Measurements from ENCODE around the gene ETF1. TPM values are rescaled to one million over a fixed set of nuclear protein-coding genes. Genes with fewer than 3 reads are reported as not detected.

Gene ETF1
- total RNA-seq, 4 donors from 2014 or later, result 39.8 to 66.6 (median 54.1) TPM

- no peaks in the 10 kb centered on the region for H3K9me3 ChIP-seq
- no peaks in the 10 kb centered on the region for H3K36me3 ChIP-seq
- H3K27me3 ChIP-seq, result peaks cover 33% of the 10 kb centered on the region
- 4% methylated on average over 40 of the region's 93 CpGs; no CpG with 5 or more reads in 1 of the 2 donors for WGBS, 2 donors (ENCODE audit: low coverage in 1 of 2)
- peak overlapping the region; percentile 42 to 77 (median 55) for H3K4me3 ChIP-seq
- intact Hi-C loops (cut with DNase I; ENCODE audit: low total_unique reads), result no loop called here
- no peak for TF ChIP-seq EP300 (IDR thresholded peaks at IDR 0.05; ENCODE audit: low read depth)
- no peak for TF ChIP-seq POLR2A (IDR thresholded peaks at IDR 0.05)
- TF ChIP-seq CTCF (IDR thresholded peaks at IDR 0.05), result no peak
- TF ChIP-seq POLR2AphosphoS5 (IDR thresholded peaks at IDR 0.05), result peak in 2 of 3 donors; percentile 42 to 51
- peak overlapping the region; percentile 44 to 72 (median 54) for H3K27ac ChIP-seq
- in situ Hi-C loops (cut with MboI; ENCODE audit: low pct_ligation_motif_present in 1 of 4, low pct_unique_long_range_greater_than_20kb in 1 of 4, low sequenced_read_pairs in 3 of 4), result no loop called here
- peaks cover 8 to 18% (median 17%) of the 10 kb centered on the region in 4 donors for H3K4me1 ChIP-seq
- DNase-seq, result peak; percentile 89
These were observed 51.1 kb downstream of the ETF1 start for GRCh38 chr5:138491669-138492559.

GRCh38 chr5:138491284-138491648 is 51.8 kb downstream of the ETF1 start:
- DNase-seq, result no peak
- H3K4me1 ChIP-seq, result peaks cover 8 to 18% (median 17%) of the 10 kb centered on the region in 4 donors
- peaks cover 33% of the 10 kb centered on the region for H3K27me3 ChIP-seq
- TF ChIP-seq POLR2A (IDR thresholded peaks at IDR 0.05) (no peak), EP300 (IDR thresholded peaks at IDR 0.05; ENCODE audit: low read depth) (no peak), CTCF (IDR thresholded peaks at IDR 0.05) (no peak), POLR2AphosphoS5 (IDR thresholded peaks at IDR 0.05) (no peak)
- WGBS, 2 donors (ENCODE audit: low coverage in 1 of 2), result 37% methylated on average over 11 of the region's 11 CpGs; no CpG with 5 or more reads in 1 of the 2 donors
- in situ Hi-C loops (cut with MboI; ENCODE audit: low pct_ligation_motif_present in 1 of 4, low pct_unique_long_range_greater_than_20kb in 1 of 4, low sequenced_read_pairs in 3 of 4) (no loop called here), intact Hi-C loops (cut with DNase I; ENCODE audit: low total_unique reads) (no loop called here)
- H3K4me3 ChIP-seq, result peak overlapping the region in 3 of 4 donors; percentile 42 to 77 (median 63)
- H3K27ac ChIP-seq, result peak overlapping the region in 1 of 4 donors; percentile 43
- H3K36me3 ChIP-seq, result no peaks in the 10 kb centered on the region
- H3K9me3 ChIP-seq, result no peaks in the 10 kb centered on the region

GRCh38 chr5:138490648-138491283 is 52.3 kb downstream of the ETF1 start:
- TF ChIP-seq POLR2A (IDR thresholded peaks at IDR 0.05) (no peak), POLR2AphosphoS5 (IDR thresholded peaks at IDR 0.05) (no peak), CTCF (IDR thresholded peaks at IDR 0.05) (no peak), EP300 (IDR thresholded peaks at IDR 0.05; ENCODE audit: low read depth) (no peak)
- Histone ChIP-seq H3K4me1 (peaks cover 8 to 18% (median 17%) of the 10 kb centered on the region in 4 donors), H3K36me3 (no peaks in the 10 kb centered on the region), H3K4me3 (no peak overlapping the region), H3K9me3 (no peaks in the 10 kb centered on the region), H3K27me3 (peaks cover 33% of the 10 kb centered on the region), H3K27ac (no peak overlapping the region)
- 73 to 80% methylated on average over 5 to 12 of the region's 12 CpGs for WGBS, 2 donors (ENCODE audit: low coverage in 1 of 2)
- no peak for DNase-seq
- in situ Hi-C loops (cut with MboI; ENCODE audit: low pct_ligation_motif_present in 1 of 4, low pct_unique_long_range_greater_than_20kb in 1 of 4, low sequenced_read_pairs in 3 of 4) (no loop called here), intact Hi-C loops (cut with DNase I; ENCODE audit: low total_unique reads) (no loop called here)

GRCh38 chr5:138489683-138490061 is 53.4 kb downstream of the ETF1 start:
- in situ Hi-C loops (cut with MboI; ENCODE audit: low pct_ligation_motif_present in 1 of 4, low pct_unique_long_range_greater_than_20kb in 1 of 4, low sequenced_read_pairs in 3 of 4) (no loop called here), intact Hi-C loops (cut with DNase I; ENCODE audit: low total_unique reads) (no loop called here)
- Histone ChIP-seq H3K4me1 (peaks cover 8 to 18% (median 17%) of the 10 kb centered on the region in 4 donors), H3K9me3 (no peaks in the 10 kb centered on the region), H3K27ac (no peak overlapping the region), H3K36me3 (no peaks in the 10 kb centered on the region), H3K27me3 (peaks cover 33% of the 10 kb centered on the region), H3K4me3 (no peak overlapping the region)
- 74% methylated on average over 5 of the region's 5 CpGs; no CpG with 5 or more reads in 1 of the 2 donors for WGBS, 2 donors (ENCODE audit: low coverage in 1 of 2)
- TF ChIP-seq CTCF (IDR thresholded peaks at IDR 0.05) (no peak), POLR2AphosphoS5 (IDR thresholded peaks at IDR 0.05) (no peak), POLR2A (IDR thresholded peaks at IDR 0.05) (no peak), EP300 (IDR thresholded peaks at IDR 0.05; ENCODE audit: low read depth) (no peak)
- DNase-seq, result no peak
